H1 (cell line): ENCODE measurements around the gene RGS3.

ENCODE experiments used
- BRCA1 ChIP-seq: IDR thresholded peaks from 2 replicates; pipeline ENCODE4 v1.6.1; 2012; ENCODE audit warnings: low read depth, low read length, improper control_type of control experiment
- EZH2 ChIP-seq: fragments of 200-600 bp; sonication (generic); IDR thresholded peaks from 2 replicates; pipeline ENCODE4 v1.7.1; 2012; ENCODE audit warnings: low read depth, mild to moderate bottlenecking, moderate library complexity, low read length, inconsistent platforms; ENCODE audit not compliant: severe bottlenecking
- GTF2F1 ChIP-seq: IDR thresholded peaks from 2 replicates; pipeline ENCODE4 v1.6.1; 2012; ENCODE audit warnings: low read depth, low read length, improper control_type of control experiment, borderline replicate concordance
- MAFK ChIP-seq: IDR thresholded peaks from 2 replicates; pipeline ENCODE4 v1.6.1; 2012; ENCODE audit warnings: low read depth, mild to moderate bottlenecking, improper control_type of control experiment, low read length
- MAX ChIP-seq: IDR thresholded peaks from 2 replicates; pipeline ENCODE4 v1.6.1; 2012; ENCODE audit warnings: inconsistent platforms
- POLR2AphosphoS5 ChIP-seq: IDR thresholded peaks from 2 replicates; pipeline ENCODE4 v1.6.1; 2011; ENCODE audit warnings: low read depth, low read length

- TF ChIP-seq GTF2F1: no peak
- no peak for TF ChIP-seq EZH2
- no peak for TF ChIP-seq BRCA1
- 0 out of 2 replicates have a peak, but pooled peaks have one; percentile 25 for TF ChIP-seq MAX
- 0 out of 2 replicates have a peak, but pooled peaks have one; percentile 47 for TF ChIP-seq POLR2AphosphoS5
- no peak for TF ChIP-seq MAFK
Measured at GRCh38 chr9:113622600-113623400, 159.3 kb downstream of the RGS3 start.
